ENCODE results near the gene CTNNA1. TPM values are rescaled to one million over a fixed set of nuclear protein-coding genes. Genes with fewer than 3 reads are reported as not detected.

Gene CTNNA1
- total and polyA plus RNA-seq, 2 donors (not counting 3 experiments of a cell fraction or from before 2014, with no cell fraction given): 156 to 394 TPM

DNA sequence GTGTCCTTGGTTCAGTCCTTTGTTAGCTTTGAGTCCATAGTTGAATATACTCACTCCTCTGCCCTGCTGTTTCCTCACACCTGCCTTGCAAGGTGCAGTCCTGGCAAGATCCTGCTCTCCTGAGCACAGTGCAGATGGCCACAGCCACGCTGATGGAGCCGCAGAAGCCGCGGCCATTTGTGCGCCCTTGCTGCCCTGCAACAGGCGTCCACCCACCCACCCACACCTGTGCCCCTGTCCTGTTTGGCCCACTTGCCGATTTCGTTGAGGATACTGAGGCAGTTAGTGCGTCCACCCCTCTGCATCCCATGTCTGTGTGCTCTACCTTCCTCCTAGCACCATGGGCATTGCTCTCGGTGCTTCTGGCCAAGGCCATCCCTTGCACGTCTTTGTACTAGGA, 173.0 kb downstream of the CTNNA1 start:
- Histone ChIP-seq H4K20me1 (replicated peaks; ENCODE audit: control insufficient read depth, extremely low read depth, insufficient read depth, low read length) (peaks cover 4% of the 10 kb centered on the region), H3K4me3 (replicated peaks in 1 of 3; ENCODE audit: insufficient read depth in 1 of 3, low read depth in 1 of 3, low read length in 3 of 3) (no peak overlapping the region), H3K9ac (replicated peaks; ENCODE audit: extremely low read depth, insufficient read depth, low read length) (no peak overlapping the region), H3K4me1 (ENCODE audit: control insufficient read depth, extremely low read depth, insufficient read depth, low read length) (no peaks in the 10 kb centered on the region), H3K4me2 (ENCODE audit: insufficient read depth, low read length) (no peak overlapping the region), H3K36me3 (ENCODE audit: control insufficient read depth in 2 of 2, extremely low read depth in 1 of 2, insufficient read depth in 2 of 2, low read length in 2 of 2) (peaks cover 33 to 53% of the 10 kb centered on the region in 2 experiments), H3K9me3 (replicated peaks; ENCODE audit: control insufficient read depth, insufficient read depth, low read length) (no peaks in the 10 kb centered on the region), H3K27ac (ENCODE audit: insufficient read depth, low read depth, low read length) (no peak overlapping the region), H3K79me2 (ENCODE audit: control insufficient read depth, insufficient read depth, low read length) (peaks cover 8% of the 10 kb centered on the region), H3K27me3 (ENCODE audit: control insufficient read depth in 2 of 2, insufficient read depth in 2 of 2, low read length in 2 of 2) (no peaks in the 10 kb centered on the region), H3K9me1 (replicated peaks; ENCODE audit: control insufficient read depth, extremely low read depth, insufficient read depth, low read length) (no peaks in the 10 kb centered on the region), H2AFZ (ENCODE audit: low read depth, low read length) (no peak overlapping the region)
- BruUV-seq (replicated peaks): no TSS peak
- intact Hi-C loops (cut with micrococcal nuclease): no loop called here
- ChIA-PET POLR2A (no interaction called here), CTCF (interaction anchor here (1.5 kb wide), 1 partner anchor 16 kb away, joined by 3 read pairs; no protein-coding TSS in a partner anchor)
- DNase-seq (ENCODE audit: low read depth, low spot score) (no peak), FAIRE-seq (no peak)
- dilution Hi-C loops (cut with MboI; ENCODE audit: extremely low pct_ligation_motif_present, low sequenced_read_pairs): no loop called here
- no peak for TF ChIP-seq POLR2AphosphoS5 (IDR thresholded peaks at IDR 0.05; ENCODE audit: insufficient read depth, low read depth, low read length)
- TF ChIP-seq POLR2A (IDR thresholded peaks at IDR 0.05; ENCODE audit: low read depth, low read length): no peak
- TF ChIP-seq MYC (IDR thresholded peaks at IDR 0.05; ENCODE audit: low read depth, low read length): no peak
- TF ChIP-seq, protein P1, sequence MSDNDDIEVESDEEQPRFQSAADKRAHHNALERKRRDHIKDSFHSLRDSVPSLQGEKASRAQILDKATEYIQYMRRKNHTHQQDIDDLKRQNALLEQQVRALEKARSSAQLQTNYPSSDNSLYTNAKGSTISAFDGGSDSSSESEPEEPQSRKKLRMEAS (IDR thresholded peaks at IDR 0.05; ENCODE audit: insufficient read depth, insufficient read length): no peak
- TF ChIP-seq FOS (IDR thresholded peaks at IDR 0.05; ENCODE audit: borderline replicate concordance, insufficient read depth, low read length): no peak
- no peak for TF ChIP-seq GATA2 (IDR thresholded peaks at IDR 0.05; ENCODE audit: insufficient read depth, insufficient read length, low read depth, low read length)

DNA sequence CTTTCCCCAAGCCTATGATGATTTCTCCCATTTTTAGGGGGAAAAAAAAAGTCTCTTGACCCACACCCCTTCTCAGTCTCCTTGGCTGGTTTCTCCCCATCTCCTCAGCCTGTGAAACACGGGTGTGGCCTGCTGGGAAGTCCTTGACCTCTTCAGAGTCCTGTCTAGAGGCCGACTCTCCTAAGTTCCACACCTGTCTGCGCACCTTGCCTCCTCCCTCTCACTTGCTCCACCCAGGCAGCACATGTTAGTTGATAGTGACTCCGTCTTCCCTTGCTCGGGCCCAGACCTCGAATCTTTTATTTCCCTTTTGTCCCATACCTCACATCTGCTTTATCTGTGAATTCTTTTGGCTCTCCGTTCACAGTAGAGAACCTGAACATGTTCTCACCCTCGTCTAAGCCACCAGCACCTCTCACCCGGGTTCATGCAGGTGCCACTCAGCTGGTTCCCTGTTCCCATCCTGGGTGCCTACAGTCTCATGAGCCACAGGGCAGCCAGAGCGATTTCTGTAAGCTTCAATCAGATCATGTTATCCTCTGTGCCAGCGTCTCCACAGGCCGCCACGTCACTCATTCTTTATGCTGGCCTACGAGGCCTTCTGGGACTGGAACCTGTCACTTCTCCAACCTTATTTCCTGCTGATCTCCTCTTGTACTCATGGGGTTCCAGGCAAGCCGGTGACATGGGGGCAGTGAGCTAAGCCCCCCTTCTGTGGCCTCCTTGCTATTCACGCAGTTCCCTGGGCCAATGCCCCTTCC, 173.6 kb downstream of the CTNNA1 start:
- no peak overlapping the region for H3K9ac ChIP-seq (replicated peaks; ENCODE audit: extremely low read depth, insufficient read depth, low read length)
- FAIRE-seq: no peak
- no peaks in the 10 kb centered on the region for H3K27me3 ChIP-seq (ENCODE audit: control insufficient read depth in 2 of 2, insufficient read depth in 2 of 2, low read length in 2 of 2)
- peaks cover 4% of the 10 kb centered on the region for H4K20me1 ChIP-seq (replicated peaks; ENCODE audit: control insufficient read depth, extremely low read depth, insufficient read depth, low read length)
- no peaks in the 10 kb centered on the region for H3K9me3 ChIP-seq (replicated peaks; ENCODE audit: control insufficient read depth, insufficient read depth, low read length)
- peaks cover 7% of the 10 kb centered on the region for H3K79me2 ChIP-seq (ENCODE audit: control insufficient read depth, insufficient read depth, low read length)
- DNase-seq (ENCODE audit: low read depth, low spot score): no peak
- TF ChIP-seq, protein P1 (IDR thresholded peaks at IDR 0.05; ENCODE audit: insufficient read depth, insufficient read length): no peak
- no peak for TF ChIP-seq GATA2 (IDR thresholded peaks at IDR 0.05; ENCODE audit: insufficient read depth, insufficient read length, low read depth, low read length)
- no peak for TF ChIP-seq POLR2A (IDR thresholded peaks at IDR 0.05; ENCODE audit: low read depth, low read length)
- TF ChIP-seq, protein P2, sequence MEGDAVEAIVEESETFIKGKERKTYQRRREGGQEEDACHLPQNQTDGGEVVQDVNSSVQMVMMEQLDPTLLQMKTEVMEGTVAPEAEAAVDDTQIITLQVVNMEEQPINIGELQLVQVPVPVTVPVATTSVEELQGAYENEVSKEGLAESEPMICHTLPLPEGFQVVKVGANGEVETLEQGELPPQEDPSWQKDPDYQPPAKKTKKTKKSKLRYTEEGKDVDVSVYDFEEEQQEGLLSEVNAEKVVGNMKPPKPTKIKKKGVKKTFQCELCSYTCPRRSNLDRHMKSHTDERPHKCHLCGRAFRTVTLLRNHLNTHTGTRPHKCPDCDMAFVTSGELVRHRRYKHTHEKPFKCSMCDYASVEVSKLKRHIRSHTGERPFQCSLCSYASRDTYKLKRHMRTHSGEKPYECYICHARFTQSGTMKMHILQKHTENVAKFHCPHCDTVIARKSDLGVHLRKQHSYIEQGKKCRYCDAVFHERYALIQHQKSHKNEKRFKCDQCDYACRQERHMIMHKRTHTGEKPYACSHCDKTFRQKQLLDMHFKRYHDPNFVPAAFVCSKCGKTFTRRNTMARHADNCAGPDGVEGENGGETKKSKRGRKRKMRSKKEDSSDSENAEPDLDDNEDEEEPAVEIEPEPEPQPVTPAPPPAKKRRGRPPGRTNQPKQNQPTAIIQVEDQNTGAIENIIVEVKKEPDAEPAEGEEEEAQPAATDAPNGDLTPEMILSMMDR (IDR thresholded peaks at IDR 0.05; ENCODE audit: extremely low read depth in 1 of 2, insufficient read depth in 1 of 2, low read depth in 1 of 2, low read length in 2 of 2): no peak
- no peak for TF ChIP-seq FOS (IDR thresholded peaks at IDR 0.05; ENCODE audit: borderline replicate concordance, insufficient read depth, low read length)
- TF ChIP-seq POLR2AphosphoS5 (IDR thresholded peaks at IDR 0.05; ENCODE audit: insufficient read depth, low read depth, low read length): no peak
- TF ChIP-seq EZH2 (IDR thresholded peaks at IDR 0.05; ENCODE audit: borderline replicate concordance, low read depth, low read length, severe bottlenecking): no peak
- no peak for TF ChIP-seq MYC (IDR thresholded peaks at IDR 0.05; ENCODE audit: low read depth, low read length)
- TF ChIP-seq JUN (IDR thresholded peaks at IDR 0.05; ENCODE audit: borderline replicate concordance, insufficient read depth, insufficient read length, low read depth): no peak
- CTCF ChIA-PET: interaction anchor here (1.5 to 1.6 kb wide), 2 partner anchors 27 to 137 kb away, joined by 3 to 5 read pairs; no protein-coding TSS in a partner anchor
- H2AFZ ChIP-seq (ENCODE audit: low read depth, low read length): no peak overlapping the region
- no peak overlapping the region for H3K27ac ChIP-seq (ENCODE audit: insufficient read depth, low read depth, low read length)
- H3K9me1 ChIP-seq (replicated peaks; ENCODE audit: control insufficient read depth, extremely low read depth, insufficient read depth, low read length): no peaks in the 10 kb centered on the region
- BruUV-seq (replicated peaks): no TSS peak
- no peaks in the 10 kb centered on the region for H3K4me1 ChIP-seq (ENCODE audit: control insufficient read depth, extremely low read depth, insufficient read depth, low read length)
- dilution Hi-C loops (cut with MboI; ENCODE audit: extremely low pct_ligation_motif_present, low sequenced_read_pairs) (no loop called here), intact Hi-C loops (cut with micrococcal nuclease) (no loop called here)
- H3K4me3 ChIP-seq (replicated peaks in 1 of 3; ENCODE audit: insufficient read depth in 1 of 3, low read depth in 1 of 3, low read length in 3 of 3): no peak overlapping the region
- H3K4me2 ChIP-seq (ENCODE audit: insufficient read depth, low read length): no peak overlapping the region
- POLR2A ChIA-PET: no interaction called here
- peaks cover 34 to 59% of the 10 kb centered on the region in 2 experiments for H3K36me3 ChIP-seq (ENCODE audit: control insufficient read depth in 2 of 2, extremely low read depth in 1 of 2, insufficient read depth in 2 of 2, low read length in 2 of 2)

All from endothelial cell of umbilical vein (primary cell).